B cell (primary cell): ENCODE results near the gene SERPINB7. TPM values are rescaled to one million over a fixed set of nuclear protein-coding genes. Genes with fewer than 3 reads are reported as not detected.
"Not testable (repeated sequence)": the region's sequence is repeated elsewhere in the genome, so short reads cannot be mapped to it uniquely, and the experiment has no call there.

Source experiments
- ATAC-seq: fragments of 200-7000 bp; cut with Tn5 transposase; one replicate; pipeline ENCODE4 v1.10.0; 2021; ENCODE audit warnings: low read depth, mild to moderate bottlenecking, moderate number of reproducible peaks, moderate library complexity
- CTCF ChIA-PET: fragments of 350-600 bp; sonication (Branson Sonifier 250); formaldehyde crosslinking; loops from one replicate; lab custom pipeline; 2021; ENCODE audit warnings: antibody characterized with exemption, inconsistent platforms; lab: Charles Lee
- POLR2A ChIA-PET: fragments of 350-600 bp; sonication (Branson Sonifier 250); formaldehyde crosslinking; loops from one replicate; lab custom pipeline; 2021; ENCODE audit warnings: antibody characterized with exemption; lab: Charles Lee
- DNase-seq: peaks from one replicate; pipeline ENCODE4 v3.0.0; 2013
- H2AFZ ChIP-seq: 2 replicates; pipeline ENCODE4 v1.6.1; 2012; ENCODE audit warnings: mild to moderate bottlenecking, low read depth, low read length; ENCODE audit not compliant: insufficient read depth, poor library complexity, severe bottlenecking
- H3K27ac ChIP-seq, 2 donors: 1 replicate in 1 of 2; 2 replicates in 1 of 2; pipeline ENCODE4 v1.5.1; 2012 to 2013; ENCODE audit warnings: low read length in 2 of 2, mild to moderate bottlenecking in 2 of 2, moderate library complexity in 1 of 2
- H3K27me3 ChIP-seq, 4 experiments: fragments of 200-600 bp in 1 of 4; sonication (generic) in 1 of 4; replicated peaks in 1 of 4; 1 replicate in 2 of 4; 2 replicates in 2 of 4; pipeline versions ENCODE4 v1.6.1 to v1.7.0; 2013 to 2016; ENCODE audit warnings: low read length in 3 of 4, mild to moderate bottlenecking in 2 of 4, mixed read lengths in 1 of 4, moderate library complexity in 1 of 4; ENCODE audit not compliant: insufficient read depth in 4 of 4, control insufficient read depth in 3 of 4; ENCODE audit errors: control extremely low read depth in 1 of 4
- H3K36me3 ChIP-seq, 2 experiments: replicated peaks in 1 of 2; 1 replicate in 1 of 2; 2 replicates in 1 of 2; pipeline versions ENCODE4 v1.6.1 to v1.7.1; 2013; ENCODE audit warnings: low read length in 1 of 2; ENCODE audit not compliant: insufficient read depth in 2 of 2, control insufficient read depth in 1 of 2; ENCODE audit errors: control extremely low read depth in 1 of 2, extremely low read depth in 1 of 2
- H3K4me1 ChIP-seq, 2 donors: fragments of 200-600 bp in 1 of 2; sonication (generic) in 1 of 2; 1 replicate in 1 of 2; 2 replicates in 1 of 2; pipeline versions ENCODE4 v1.5.1 to v1.6.1; 2013 to 2017; ENCODE audit warnings: low read length in 2 of 2; ENCODE audit not compliant: control insufficient read depth in 2 of 2, insufficient read depth in 2 of 2
- H3K4me2 ChIP-seq: replicated peaks from 2 replicates; pipeline ENCODE3; 2012; ENCODE audit warnings: mild to moderate bottlenecking, low read depth, low read length; ENCODE audit not compliant: poor library complexity, severe bottlenecking
- H3K4me3 ChIP-seq, 5 experiments: fragments of 200-600 bp in 1 of 5; sonication (generic) in 1 of 5; 1 replicate in 3 of 5; 2 replicates in 2 of 5; pipeline versions ENCODE4 v1.5.1 to v1.7.0; 2011 to 2016; ENCODE audit warnings: low read length in 4 of 5, mild to moderate bottlenecking in 4 of 5, low read depth in 2 of 5, control low read depth in 1 of 5, moderate library complexity in 1 of 5; ENCODE audit not compliant: insufficient read depth in 1 of 5; ENCODE audit errors: control extremely low read depth in 1 of 5, extremely low read depth in 1 of 5
- H3K79me2 ChIP-seq: fragments of 200-600 bp; sonication (generic); one replicate; pipeline ENCODE4 v1.6.0; 2016; ENCODE audit warnings: low read length; ENCODE audit not compliant: control insufficient read depth, insufficient read depth
- H3K9ac ChIP-seq: fragments of 200-600 bp; sonication (generic); 2 replicates; pipeline ENCODE4 v1.6.1; 2017; ENCODE audit warnings: mild to moderate bottlenecking, low read length, moderate library complexity
- H3K9me3 ChIP-seq, 3 donors: one replicate each; pipeline versions ENCODE4 v1.6.1 to v1.7.1; 2013; ENCODE audit warnings: low read length in 2 of 3; ENCODE audit not compliant: control insufficient read depth in 2 of 3, insufficient read depth in 1 of 3; ENCODE audit errors: control extremely low read depth in 1 of 3
- H4K20me1 ChIP-seq: 2 replicates; pipeline ENCODE4 v1.6.0; 2012; ENCODE audit warnings: mild to moderate bottlenecking, low read length; ENCODE audit not compliant: insufficient read depth, control insufficient read depth, poor library complexity, severe bottlenecking
- H3K27ac Mint-ChIP-seq: one replicate; pipeline ENCODE4 v1.8.0; 2021; ENCODE audit warnings: mixed read lengths
- H3K27me3 Mint-ChIP-seq: one replicate; pipeline ENCODE4 v1.8.0; 2021; ENCODE audit warnings: mixed read lengths
- H3K4me1 Mint-ChIP-seq: one replicate; pipeline ENCODE4 v1.8.0; 2021; ENCODE audit warnings: mixed read lengths
- H3K4me3 Mint-ChIP-seq: one replicate; pipeline ENCODE4 v1.8.0; 2021; ENCODE audit warnings: mixed read lengths
- H3K9me3 Mint-ChIP-seq: one replicate; pipeline ENCODE4 v1.8.0; 2022; ENCODE audit warnings: mixed read lengths; ENCODE audit not compliant: insufficient read depth
- EZH2 ChIP-seq: IDR thresholded peaks from 2 replicates; pipeline ENCODE4 v1.6.1; 2012; ENCODE audit warnings: borderline replicate concordance, low read depth, mild to moderate bottlenecking, moderate library complexity, low read length; ENCODE audit not compliant: insufficient read depth, poor library complexity, severe bottlenecking
- WGBS: methylation state at CpG from one replicate; pipeline ENCODE4 v1.1.5; 2013; ENCODE audit warnings: missing lambda C conversion rate; ENCODE audit not compliant: insufficient coverage; 5-methylcytosine and 5-hydroxymethylcytosine counted together
- intact Hi-C: fragments of 100-400 bp; cut with micrococcal nuclease; formaldehyde crosslinking; loops from one replicate; pipeline ENCODE4 v1.10.0; 2022
- polyA plus RNA-seq: library from polyadenylated mRNA; depleted of rRNA; stranded (reverse); fragments of >200 nt; gene quantifications from 2 replicates; pipeline ENCODE4 v1.2.3, GENCODE V29; 2012
- total RNA-seq, 2 donors: library from RNA; stranded (reverse); fragments of 120-200 nt in 1 of 2; gene quantifications; 1 replicate in 1 of 2; 2 replicates in 1 of 2; pipeline versions ENCODE4 v1.2.3 to v1.2.4, GENCODE V29; 2013 to 2022
- TF ChIP-seq, protein P1 (sequence below): fragments of 200-600 bp; IDR thresholded peaks from one replicate; pipeline ENCODE4 v1.8.0; 2022; ENCODE audit warnings: antibody characterized with exemption, mild to moderate bottlenecking

The SERPINB7 gene
- total and polyA plus RNA-seq, 2 donors (not counting 1 experiment from before 2014, with no cell fraction given): not detected

- Histone ChIP-seq H4K20me1 (no peaks in the 10 kb centered on the region), H2AFZ (no peak overlapping the region), H3K4me1 (no peaks in the 10 kb centered on the region), H3K27me3 (no peaks in the 10 kb centered on the region), H3K9ac (no peak overlapping the region), H3K36me3 (no peaks in the 10 kb centered on the region), H3K4me3 (no peak overlapping the region), H3K9me3 (peaks cover 0 to 8% (median 4%) of the 10 kb centered on the region in 3 donors), H3K79me2 (no peaks in the 10 kb centered on the region), H3K4me2 (no peak overlapping the region), H3K27ac (no peak overlapping the region)
- ChIA-PET POLR2A (no interaction called here), CTCF (no interaction called here)
- intact Hi-C loops: no loop called here
- no peak overlapping the region for H3K4me3 Mint-ChIP-seq
- no peak overlapping the region for H3K27ac Mint-ChIP-seq
- no peak for TF ChIP-seq EZH2
- TF ChIP-seq, protein P1, sequence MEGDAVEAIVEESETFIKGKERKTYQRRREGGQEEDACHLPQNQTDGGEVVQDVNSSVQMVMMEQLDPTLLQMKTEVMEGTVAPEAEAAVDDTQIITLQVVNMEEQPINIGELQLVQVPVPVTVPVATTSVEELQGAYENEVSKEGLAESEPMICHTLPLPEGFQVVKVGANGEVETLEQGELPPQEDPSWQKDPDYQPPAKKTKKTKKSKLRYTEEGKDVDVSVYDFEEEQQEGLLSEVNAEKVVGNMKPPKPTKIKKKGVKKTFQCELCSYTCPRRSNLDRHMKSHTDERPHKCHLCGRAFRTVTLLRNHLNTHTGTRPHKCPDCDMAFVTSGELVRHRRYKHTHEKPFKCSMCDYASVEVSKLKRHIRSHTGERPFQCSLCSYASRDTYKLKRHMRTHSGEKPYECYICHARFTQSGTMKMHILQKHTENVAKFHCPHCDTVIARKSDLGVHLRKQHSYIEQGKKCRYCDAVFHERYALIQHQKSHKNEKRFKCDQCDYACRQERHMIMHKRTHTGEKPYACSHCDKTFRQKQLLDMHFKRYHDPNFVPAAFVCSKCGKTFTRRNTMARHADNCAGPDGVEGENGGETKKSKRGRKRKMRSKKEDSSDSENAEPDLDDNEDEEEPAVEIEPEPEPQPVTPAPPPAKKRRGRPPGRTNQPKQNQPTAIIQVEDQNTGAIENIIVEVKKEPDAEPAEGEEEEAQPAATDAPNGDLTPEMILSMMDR: no peak
- ATAC-seq (no peak), DNase-seq (no peak)
- peaks cover 8% of the 10 kb centered on the region for H3K9me3 Mint-ChIP-seq
- no peaks in the 10 kb centered on the region for H3K4me1 Mint-ChIP-seq
- H3K27me3 Mint-ChIP-seq: peaks cover 3% of the 10 kb centered on the region
Observed at GRCh38 chr18:63757541-63757940, 17.7 kb upstream of the SERPINB7 start.

- Mint-ChIP-seq H3K9me3 (peaks cover 8% of the 10 kb centered on the region), H3K27ac (no peak overlapping the region), H3K27me3 (no peaks in the 10 kb centered on the region), H3K4me1 (no peaks in the 10 kb centered on the region), H3K4me3 (no peak overlapping the region)
- ChIA-PET POLR2A (no interaction called here), CTCF (interaction anchor here (0.8 kb wide), 1 partner anchor 17 kb away, joined by 3 read pairs; no protein-coding TSS in a partner anchor)
- no peak for TF ChIP-seq EZH2
- TF ChIP-seq, protein P1: no peak
- Histone ChIP-seq H3K27ac (no peak overlapping the region), H3K27me3 (no peaks in the 10 kb centered on the region), H3K9me3 (peaks cover 0 to 8% (median 4%) of the 10 kb centered on the region in 3 donors), H3K36me3 (no peaks in the 10 kb centered on the region), H3K4me2 (no peak overlapping the region), H3K4me1 (no peaks in the 10 kb centered on the region), H2AFZ (no peak overlapping the region), H3K79me2 (no peaks in the 10 kb centered on the region), H4K20me1 (no peaks in the 10 kb centered on the region), H3K9ac (no peak overlapping the region), H3K4me3 (no peak overlapping the region)
- ATAC-seq (no peak), DNase-seq (no peak)
- intact Hi-C loops: no loop called here
- no CpG with 5 or more reads among the region's 3 CpGs for WGBS
Observed at GRCh38 chr18:63758615-63759240, 16.5 kb upstream of the SERPINB7 start.

DNA sequence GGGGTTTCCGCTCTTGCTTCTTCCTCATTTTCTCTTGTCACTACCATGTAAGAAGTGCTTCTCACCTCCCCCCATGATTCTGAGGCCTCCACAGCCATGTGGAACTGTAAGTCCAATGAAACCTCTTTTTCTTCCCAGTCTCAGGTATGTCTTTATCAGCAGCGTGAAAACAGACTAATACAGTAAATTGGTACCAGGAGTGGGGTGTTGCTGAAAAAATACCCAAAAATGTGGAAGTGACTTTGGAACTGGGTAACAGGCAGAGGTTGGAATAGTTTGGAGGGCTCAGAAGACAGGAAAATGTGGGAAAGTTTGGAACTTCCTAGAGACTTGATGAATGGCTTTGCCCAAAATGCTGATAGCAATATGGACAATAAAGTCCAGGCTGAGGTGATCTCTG lies 15.4 kb upstream of the SERPINB7 start:
- H2AFZ ChIP-seq, DNase-seq, H3K4me3 Mint-ChIP-seq, POLR2A ChIA-PET, H4K20me1 ChIP-seq, H3K9ac ChIP-seq, H3K9me3 Mint-ChIP-seq, CTCF ChIA-PET, ATAC-seq, H3K79me2 ChIP-seq, H3K27ac Mint-ChIP-seq, H3K9me3 ChIP-seq, H3K4me2 ChIP-seq, H3K4me1 Mint-ChIP-seq, H3K36me3 ChIP-seq, H3K4me1 ChIP-seq, H3K4me3 ChIP-seq, H3K27me3 ChIP-seq, H3K27ac ChIP-seq, intact Hi-C loops, H3K27me3 Mint-ChIP-seq: not testable (repeated sequence)
- WGBS: 100% methylated on average over 1 of the region's 2 CpGs
